ENCODE measurements around the gene ANKS1A.

DNA sequence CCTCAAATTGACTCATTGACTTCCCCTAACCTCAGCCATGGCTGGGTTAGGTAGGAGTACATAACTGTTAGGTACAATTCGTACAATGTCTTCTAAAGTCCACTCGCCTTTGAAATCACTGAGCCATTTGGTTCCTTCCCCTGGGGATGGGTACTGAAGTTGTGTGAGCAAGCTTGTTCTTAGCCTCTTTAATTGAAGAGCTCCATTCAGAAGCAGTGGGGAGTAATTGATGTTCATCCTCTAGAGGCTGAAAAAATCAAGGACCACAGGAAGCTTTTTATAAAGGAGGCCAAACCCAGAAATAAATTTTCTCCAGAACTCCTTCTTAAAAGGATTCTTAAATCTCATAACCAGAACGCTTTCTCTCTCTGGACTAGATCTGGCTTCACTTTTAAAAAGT is 60.6 kb downstream of the ANKS1A start:
- TF ChIP-seq, protein P1, sequence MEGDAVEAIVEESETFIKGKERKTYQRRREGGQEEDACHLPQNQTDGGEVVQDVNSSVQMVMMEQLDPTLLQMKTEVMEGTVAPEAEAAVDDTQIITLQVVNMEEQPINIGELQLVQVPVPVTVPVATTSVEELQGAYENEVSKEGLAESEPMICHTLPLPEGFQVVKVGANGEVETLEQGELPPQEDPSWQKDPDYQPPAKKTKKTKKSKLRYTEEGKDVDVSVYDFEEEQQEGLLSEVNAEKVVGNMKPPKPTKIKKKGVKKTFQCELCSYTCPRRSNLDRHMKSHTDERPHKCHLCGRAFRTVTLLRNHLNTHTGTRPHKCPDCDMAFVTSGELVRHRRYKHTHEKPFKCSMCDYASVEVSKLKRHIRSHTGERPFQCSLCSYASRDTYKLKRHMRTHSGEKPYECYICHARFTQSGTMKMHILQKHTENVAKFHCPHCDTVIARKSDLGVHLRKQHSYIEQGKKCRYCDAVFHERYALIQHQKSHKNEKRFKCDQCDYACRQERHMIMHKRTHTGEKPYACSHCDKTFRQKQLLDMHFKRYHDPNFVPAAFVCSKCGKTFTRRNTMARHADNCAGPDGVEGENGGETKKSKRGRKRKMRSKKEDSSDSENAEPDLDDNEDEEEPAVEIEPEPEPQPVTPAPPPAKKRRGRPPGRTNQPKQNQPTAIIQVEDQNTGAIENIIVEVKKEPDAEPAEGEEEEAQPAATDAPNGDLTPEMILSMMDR (conservative IDR thresholded peaks at IDR 0.05; ENCODE audit: low read length) = no peak
- TF ChIP-seq EZH2phosphoT487 (IDR thresholded peaks at IDR 0.05; ENCODE audit: borderline replicate concordance) = no peak

Measured in Loucy (cell line).